Heart left ventricle (tissue), 16 donors: ENCODE data around the gene EXD3. TPM values are rescaled to one million over a fixed set of nuclear protein-coding genes. Genes with fewer than 3 reads are reported as not detected.

Experiments
- ATAC-seq, 4 donors: fragments of 200-7000 bp; cut with Tn5 transposase; one replicate each; pipeline ENCODE4 v1.9.1; 2020 to 2022; ENCODE audit warnings: moderate library complexity in 4 of 4, mild to moderate bottlenecking in 3 of 4, moderate number of reproducible peaks in 1 of 4
- DNase-seq, 5 donors: peaks; one replicate each; pipeline ENCODE4 v3.0.0-alpha.2; 2020
- H3K27ac ChIP-seq, 12 donors: fragments of 200-600 bp; sonication (generic) in 4 of 12; one replicate each; pipeline versions ENCODE4 v1.5.0 to v1.8.0; 2016 to 2022; ENCODE audit warnings: mild to moderate bottlenecking in 2 of 12
- H3K27me3 ChIP-seq, 9 donors: fragments of 200-600 bp; sonication (generic) in 2 of 9; one replicate each; pipeline versions ENCODE4 v1.5.1 to v1.8.0; 2016 to 2022; ENCODE audit warnings: mild to moderate bottlenecking in 3 of 9
- H3K36me3 ChIP-seq, 9 donors: fragments of 200-600 bp; sonication (generic) in 2 of 9; one replicate each; pipeline versions ENCODE4 v1.5.0 to v1.8.0; 2018 to 2022; ENCODE audit warnings: mild to moderate bottlenecking in 2 of 9
- H3K4me1 ChIP-seq, 12 donors: fragments of 200-600 bp; sonication (generic) in 4 of 12; one replicate each; pipeline versions ENCODE4 v1.5.0 to v1.8.0; 2016 to 2022; ENCODE audit warnings: mild to moderate bottlenecking in 3 of 12
- H3K4me3 ChIP-seq, 12 donors: fragments of 200-600 bp; sonication (generic) in 4 of 12; one replicate each; pipeline versions ENCODE4 v1.5.0 to v1.8.0; 2017 to 2022; ENCODE audit warnings: mild to moderate bottlenecking in 9 of 12, moderate library complexity in 4 of 12
- H3K9me3 ChIP-seq, 12 donors: fragments of 200-600 bp; sonication (generic) in 4 of 12; one replicate each; pipeline versions ENCODE4 v1.5.0 to v1.8.0; 2016 to 2022; ENCODE audit warnings: mild to moderate bottlenecking in 1 of 12
- CTCF ChIP-seq, 12 donors: fragments of 200-600 bp; sonication (generic) in 4 of 12; IDR thresholded peaks; one replicate each; pipeline versions ENCODE4 v1.5.0 to v1.8.0; 2018 to 2022; ENCODE audit warnings: antibody characterized with exemption in 12 of 12, mild to moderate bottlenecking in 5 of 12
- POLR2A ChIP-seq, 2 donors: fragments of 450-650 bp; IDR thresholded peaks; one replicate each; pipeline ENCODE4 v1.6.1; 2017; ENCODE audit warnings: antibody characterized with exemption in 2 of 2, mild to moderate bottlenecking in 2 of 2, moderate library complexity in 2 of 2
- WGBS, 4 donors: extraction: QIAGEN DNeasy Blood & Tissue Kit in 2 of 4; methylation state at CpG; one replicate each; pipeline versions ENCODE4 v1.1.5 to v1.1.7; 2013 to 2018; 5-methylcytosine and 5-hydroxymethylcytosine counted together
- intact Hi-C, 10 donors: fragments of 100-400 bp; cut with DNase I; formaldehyde crosslinking; loops; one replicate each; pipeline versions ENCODE4 v1.11.1 to v1.14.2; 2022
- polyA plus RNA-seq, 2 donors: library from polyadenylated mRNA; stranded (reverse); fragments of 200-250 nt; gene quantifications; one replicate each; pipeline ENCODE4 v1.2.3, GENCODE V29; 2013
- total RNA-seq, 9 donors: library from RNA; depleted of rRNA in 2 of 9; stranded (reverse); fragments of >200 nt in 2 of 9; fragmentation: NEBNext Ultra II Directional in 3 of 9; extraction: Animal tissue kit (Norgen Biotek cat#: 25700) in 3 of 9; gene quantifications; one replicate each; pipeline versions ENCODE4 v1.1.0 to v1.2.4, GENCODE V29; 2016 to 2023
- donor health status: ischemic (EF 13 %, LVEDD 7.1; RV severe dilation, severe dysfunction).
- donor health status: healthy with polysubstance abuse.
- donor health status: DM: no; HTN: yes; CAD: no.
- donor health status: DM: no; HTN: no; CAD: no.
- donor health status: ischemic (EF 25% LVEDD 6.9; RV normal size, moderate dysfunction).
- donor health status: ischemic (EF 25% LVEDD 5.7; RV mildly dilated, moderate dysfunction).
- donor health status: healthy.
- donor health status: DM: yes; HTN: yes; CAD: no.
- donor health status: ischemic (EF 35%, LVEDD 5.7; RV mildly dilated, moderate dysfunction).
- donor health status: nonischemic (EF 11% LVEDD 7.7; RV severe dilation, severe dysfunction).
- donor health status: DM: yes; HTN: yes; CAD: no.
- donor health status: PGD.
- donor health status: ischemic (EF 29% LVEDD 5.4; RV normal size, mild dysfunction).
- donor health status: nonischemic (EF 23%, LVEDD 6.1; RV moderate dilation, normal function).

Gene EXD3
- total and polyA plus RNA-seq, 11 donors: 4.1 to 15.2 (median 8.6) TPM

GRCh38 chr9:137278721-137279711 is 143.9 kb downstream of the EXD3 start:
- peak overlapping the region; percentile 19 to 71 (median 64) for H3K4me3 ChIP-seq
- intact Hi-C loops: no loop called here
- peaks cover 6 to 80% (median 41%) of the 10 kb centered on the region in 12 donors for H3K4me1 ChIP-seq
- ATAC-seq (no peak), DNase-seq (peak in 4 of 5 donors; percentile 20 to 66 (median 36))
- H3K27ac ChIP-seq: peak overlapping the region; percentile 83 to 100 (median 98)
- H3K9me3 ChIP-seq: no peaks in the 10 kb centered on the region
- no peaks in the 10 kb centered on the region for H3K27me3 ChIP-seq
- TF ChIP-seq CTCF (IDR thresholded peaks at IDR 0.05) (no peak), POLR2A (IDR thresholded peaks at IDR 0.05) (no peak)
- peaks cover 0 to 20% (median 18%) of the 10 kb centered on the region in 9 donors for H3K36me3 ChIP-seq
- WGBS, 4 donors: 74 to 95% (median 85%) methylated on average over 86 to 139 of the region's 139 CpGs

GRCh38 chr9:137278061-137278701 is 144.8 kb downstream of the EXD3 start:
- H3K36me3 ChIP-seq: peaks cover 0 to 24% (median 17%) of the 10 kb centered on the region in 9 donors
- DNase-seq (peak; percentile 45 to 77 (median 56)), ATAC-seq (peak in 3 of 4 donors; percentile 6 to 21 (median 8))
- intact Hi-C loops: no loop called here
- peaks cover 6 to 81% (median 41%) of the 10 kb centered on the region in 12 donors for H3K4me1 ChIP-seq
- 4 to 14% (median 6%) methylated on average over 15 to 54 of the region's 54 CpGs for WGBS, 4 donors
- TF ChIP-seq POLR2A (IDR thresholded peaks at IDR 0.05): no peak
- no peak for TF ChIP-seq CTCF (IDR thresholded peaks at IDR 0.05)
- H3K27me3 ChIP-seq: no peaks in the 10 kb centered on the region
- no peaks in the 10 kb centered on the region for H3K9me3 ChIP-seq
- H3K27ac ChIP-seq: peak overlapping the region; percentile 83 to 100 (median 98)
- peak overlapping the region; percentile 19 to 71 (median 64) for H3K4me3 ChIP-seq

- peak; percentile 94 to 95 (median 94) for DNase-seq
- Histone ChIP-seq H3K27ac (peak within 1 kb of the TSS; percentile 83 to 100 (median 98)), H3K4me3 (peak within 1 kb of the TSS; percentile 19 to 71 (median 64)), H3K36me3 (peaks cover 0 to 31% (median 24%) of the 10 kb centered on the region in 9 donors), H3K9me3 (no peaks in the 10 kb centered on the region), H3K4me1 (peaks cover 6 to 78% (median 41%) of the 10 kb centered on the region in 12 donors), H3K27me3 (no peaks in the 10 kb centered on the region)
- TF ChIP-seq POLR2A (IDR thresholded peaks at IDR 0.05) (peak in 1 of 2 donors; percentile 52), CTCF (IDR thresholded peaks at IDR 0.05) (peak in 3 of 12 donors; percentile 5 to 47 (median 23))
- intact Hi-C loops: loop anchor here in 2 of 10 donors (2.0 kb wide), 1 partner anchor 37 kb away; the partner anchor contains the start of gene TUBB4B (in 2 of the 2)
- peak; percentile 74 to 90 (median 75) for ATAC-seq
- WGBS, 4 donors: 3 to 7% (median 4%) methylated on average over 11 to 25 of the region's 25 CpGs
Measured at GRCh38 chr9:137277329-137278041, 145.5 kb downstream of the EXD3 start, which contains the start of gene TOR4A. TOR4A (plus strand) TSS chr9:137277726; CDS start chr9:137278690, 964 bp downstream.
